NCI-H748 (cell line): ENCODE results near the gene EVC.
A peak's percentile ranks its signal among the peaks of the same experiment; 100 is the strongest.
"Not testable (repeated sequence)": the region's sequence is repeated elsewhere in the genome, so short reads cannot be mapped to it uniquely, and the experiment has no call there.

Source experiments
- DNase-seq: peaks from one replicate; lab custom pipeline; 2025; ENCODE audit not compliant: unreplicated experiment; lab: John Stamatoyannopoulos, UW

The EVC gene

GRCh38 chr4:5707778-5708448 lies 3.1 kb upstream of the EVC start:
- no peak for DNase-seq

GRCh38 chr4:5708449-5709206 lies 2.4 kb upstream of the EVC start, which contains the start of gene EVC2:
TSS of gene EVC2 (minus strand) at chr4:5708559. CDS start at chr4:5708513, 46 bp downstream.
- DNase-seq = no peak

- DNase-seq = no peak
Measured at GRCh38 chr4:5709207-5709575, 1.8 kb upstream of the EVC start.

- peak; percentile 33 for DNase-seq
Measured at GRCh38 chr4:5710065-5710960, 688 bp upstream of the EVC start.

- peak; percentile 54 for DNase-seq
Measured at GRCh38 chr4:5711479-5712184, 631 bp downstream of the EVC start.

GRCh38 chr4:5712517-5712916 lies 1.5 kb downstream of the EVC start:
- DNase-seq = no peak

GRCh38 chr4:5712931-5713330 lies 1.9 kb downstream of the EVC start:
- DNase-seq = no peak

- DNase-seq = no peak
Measured at GRCh38 chr4:5713861-5714260, 2.9 kb downstream of the EVC start.

GRCh38 chr4:5715357-5715756 lies 4.4 kb downstream of the EVC start:
- no peak for DNase-seq

- DNase-seq = no peak
Measured at GRCh38 chr4:5716391-5716790, 5.4 kb downstream of the EVC start.

GRCh38 chr4:5717449-5718158 lies 6.6 kb downstream of the EVC start:
- DNase-seq = no peak

- no peak for DNase-seq
Measured at GRCh38 chr4:5718411-5718810, 7.4 kb downstream of the EVC start.

GRCh38 chr4:5719350-5720055 lies 8.5 kb downstream of the EVC start:
- DNase-seq = no peak

- DNase-seq = no peak
Measured at GRCh38 chr4:5720157-5720850, 9.3 kb downstream of the EVC start.

GRCh38 chr4:5720980-5721379 lies 10.0 kb downstream of the EVC start:
- no peak for DNase-seq

GRCh38 chr4:5721923-5722322 lies 10.9 kb downstream of the EVC start:
- no peak for DNase-seq

GRCh38 chr4:5722328-5722727 lies 11.3 kb downstream of the EVC start:
- DNase-seq = no peak

- no peak for DNase-seq
Measured at GRCh38 chr4:5724377-5724776, 13.4 kb downstream of the EVC start.

- DNase-seq = not testable (repeated sequence)
Measured at GRCh38 chr4:5728412-5728811, 17.4 kb downstream of the EVC start.
